Measurements from ENCODE around the gene CORO2B.

CORO2B gene

GRCh38 chr15:68709876-68710275, 131.1 kb downstream of the CORO2B start:
- no peak for DNase-seq

GRCh38 chr15:68710536-68710935, 131.7 kb downstream of the CORO2B start:
- DNase-seq = no peak

DNA sequence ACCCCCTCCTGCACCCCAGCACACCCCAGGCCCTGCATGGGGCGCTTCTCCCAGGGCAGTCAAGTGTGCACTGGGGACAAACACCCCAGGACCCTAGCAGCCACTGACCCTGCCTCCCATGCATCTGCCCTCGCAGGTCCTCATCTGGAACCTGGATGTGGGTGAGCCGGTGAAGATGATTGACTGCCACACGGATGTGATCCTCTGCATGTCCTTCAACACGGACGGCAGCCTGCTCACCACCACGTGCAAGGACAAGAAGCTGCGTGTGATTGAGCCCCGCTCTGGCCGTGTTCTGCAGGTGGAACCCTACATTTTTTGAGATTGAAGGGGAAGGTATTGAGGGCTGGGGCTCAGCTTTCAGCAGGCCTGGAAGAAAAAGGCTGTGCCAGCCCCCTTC, 132.6 kb downstream of the CORO2B start:
- no peak for DNase-seq

- no peak for DNase-seq
Measured at GRCh38 chr15:68712886-68713285, 134.1 kb downstream of the CORO2B start.

- DNase-seq = no peak
Measured at GRCh38 chr15:68713874-68714273, 135.1 kb downstream of the CORO2B start.

GRCh38 chr15:68715111-68715510, 136.3 kb downstream of the CORO2B start:
- no peak for DNase-seq

DNA sequence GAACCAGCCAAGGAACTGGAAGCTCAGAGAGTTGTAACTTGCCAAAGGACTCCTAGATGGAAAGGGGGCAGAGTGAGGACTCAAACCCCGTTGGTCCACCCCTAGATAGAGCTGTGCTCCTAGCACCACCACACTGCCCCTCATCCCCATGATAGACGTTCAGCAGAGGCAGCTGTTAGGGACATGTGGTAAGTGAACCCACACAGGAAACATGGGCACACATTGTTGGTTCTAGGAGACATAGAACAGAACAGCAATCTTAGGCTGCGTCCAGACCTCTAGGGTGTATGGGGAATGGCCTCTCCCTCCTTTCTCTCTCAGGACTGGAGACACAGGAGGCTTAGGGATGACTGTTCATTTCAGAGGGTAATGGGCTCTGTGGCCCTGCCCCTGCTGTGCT, 139.2 kb downstream of the CORO2B start:
- no peak for DNase-seq

GRCh38 chr15:68718468-68718867, 139.7 kb downstream of the CORO2B start:
- DNase-seq = no peak

DNA sequence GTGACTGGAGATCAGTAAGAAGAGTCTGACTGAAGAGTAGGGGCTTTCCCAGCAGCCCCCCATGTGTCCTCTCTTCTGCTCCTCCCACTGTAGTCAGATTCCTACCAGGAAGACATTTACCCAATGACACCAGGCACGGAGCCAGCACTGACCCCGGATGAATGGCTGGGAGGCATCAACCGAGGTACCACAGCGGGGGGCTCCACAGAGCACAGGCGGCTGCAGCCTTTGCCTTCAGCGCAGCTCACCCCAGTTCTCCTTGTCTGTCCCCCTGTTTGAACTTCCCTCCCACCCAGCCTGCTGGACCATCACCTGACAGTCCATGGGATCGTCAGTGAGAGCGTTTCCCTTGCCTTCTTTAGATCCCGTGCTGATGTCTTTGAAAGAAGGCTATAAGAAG, 140.3 kb downstream of the CORO2B start:
- DNase-seq = no peak

DNA sequence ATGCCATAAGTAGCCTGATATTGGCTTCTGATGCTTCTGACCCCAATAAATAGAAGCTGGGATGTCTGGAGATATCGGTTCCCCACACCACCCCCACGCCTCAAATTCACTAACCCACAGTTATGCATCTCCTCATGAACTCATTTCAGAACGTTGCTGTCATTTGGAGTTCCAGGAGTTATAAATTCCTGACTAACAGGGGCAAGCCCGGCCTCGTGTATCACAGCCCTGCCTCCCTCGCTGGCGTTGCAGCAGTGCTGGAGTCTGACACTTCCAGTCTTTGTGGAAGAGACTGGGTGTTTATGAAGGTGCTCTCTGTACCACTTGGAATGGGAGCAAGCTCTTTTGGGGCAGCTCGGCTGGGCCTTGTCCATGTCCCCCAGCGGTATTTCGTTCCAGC, 140.9 kb downstream of the CORO2B start:
- DNase-seq = no peak

- DNase-seq = no peak
Measured at GRCh38 chr15:68721886-68722285, 143.1 kb downstream of the CORO2B start.

DNA sequence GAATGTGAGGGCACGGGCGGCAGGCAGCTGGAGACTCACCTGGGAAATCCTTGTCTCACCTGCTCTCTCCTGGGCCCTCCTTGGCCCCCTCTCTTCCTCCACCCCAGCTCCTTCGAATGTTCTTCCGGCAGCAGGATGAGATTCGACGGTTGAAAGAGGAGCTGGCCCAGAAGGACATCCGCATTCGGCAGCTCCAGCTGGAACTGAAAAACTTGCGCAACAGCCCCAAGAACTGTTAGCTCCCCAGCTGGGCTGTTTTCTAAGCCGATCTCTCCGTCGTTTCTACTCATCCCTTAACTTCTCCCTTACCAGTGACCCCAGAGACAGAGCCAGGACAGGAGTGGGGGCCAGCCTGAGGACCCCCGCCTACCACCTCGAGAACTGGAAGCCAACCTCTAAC, 146.9 kb downstream of the CORO2B start:
- DNase-seq = no peak

- DNase-seq = no peak
Measured at GRCh38 chr15:68726246-68726645, 147.5 kb downstream of the CORO2B start.

- no peak for DNase-seq
Measured at GRCh38 chr15:68729789-68730411, 151.1 kb downstream of the CORO2B start.

DNA sequence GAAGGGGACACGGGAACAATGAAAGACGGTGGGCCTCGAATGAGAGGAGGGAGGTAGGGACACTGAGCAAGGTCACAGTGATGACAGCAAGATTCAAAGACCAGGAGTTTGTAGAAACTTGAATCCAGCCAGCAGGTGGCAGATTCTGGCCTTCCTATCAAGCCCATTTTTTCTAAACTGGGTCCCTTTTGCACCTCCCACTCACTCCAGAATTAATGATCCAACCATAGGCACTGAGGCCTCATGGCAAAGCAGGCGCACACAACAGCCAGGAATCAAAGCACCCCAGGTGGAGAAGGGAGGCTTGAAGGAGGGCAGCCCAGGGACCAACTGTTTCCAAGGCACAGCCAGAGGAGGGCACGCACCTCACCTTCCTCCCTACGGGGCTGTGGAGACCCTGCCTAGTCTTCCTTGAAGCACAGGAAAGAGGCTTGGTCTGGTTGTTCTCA, 151.7 kb downstream of the CORO2B start:
- DNase-seq = peak in 1 of 2 experiments; percentile 10

DNA sequence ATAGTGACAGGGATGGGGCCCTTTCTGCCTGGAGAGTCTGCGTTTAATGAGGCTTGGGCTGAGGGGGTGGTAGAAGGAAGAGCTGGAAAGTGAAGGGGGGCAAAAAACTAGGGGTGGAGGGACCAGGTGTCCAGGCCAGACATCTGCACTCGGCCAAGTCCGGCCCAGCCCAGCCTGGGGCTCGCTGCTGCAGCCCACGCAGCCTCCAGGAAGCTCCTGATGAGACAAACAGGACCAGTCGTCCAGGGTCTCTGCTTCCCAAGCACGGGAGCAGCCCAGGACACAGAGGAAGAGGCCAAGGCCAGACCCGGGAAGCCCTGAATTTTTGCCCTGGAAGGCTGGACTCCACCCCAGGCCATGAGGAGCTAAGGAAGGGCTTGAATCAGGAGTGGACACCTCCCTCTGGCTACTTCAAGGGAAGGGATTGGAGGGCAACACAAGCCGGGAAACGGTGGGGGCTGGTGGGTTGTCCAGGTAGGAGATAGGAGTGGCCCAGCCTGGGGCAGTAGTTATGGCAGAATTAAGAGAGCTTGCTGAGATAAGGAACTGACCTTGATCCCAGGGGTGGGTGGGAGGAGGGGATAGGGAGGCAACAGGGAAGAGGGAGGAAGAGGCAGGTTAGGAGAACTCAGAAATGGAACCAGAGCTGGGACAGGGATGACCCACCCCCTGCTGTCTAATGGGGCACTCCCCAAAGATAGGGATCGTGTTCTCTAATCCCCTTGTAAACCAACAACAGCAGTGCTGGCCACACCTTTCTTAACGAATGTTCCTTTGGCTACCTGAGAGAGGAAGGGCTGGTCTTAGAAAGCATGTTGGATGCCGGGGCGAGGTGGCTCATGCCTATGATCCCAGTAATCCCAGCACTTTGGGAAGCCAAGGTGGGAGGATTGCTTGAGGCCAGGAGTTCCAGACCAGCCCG, 152.4 kb downstream of the CORO2B start:
- no peak for DNase-seq

DNA sequence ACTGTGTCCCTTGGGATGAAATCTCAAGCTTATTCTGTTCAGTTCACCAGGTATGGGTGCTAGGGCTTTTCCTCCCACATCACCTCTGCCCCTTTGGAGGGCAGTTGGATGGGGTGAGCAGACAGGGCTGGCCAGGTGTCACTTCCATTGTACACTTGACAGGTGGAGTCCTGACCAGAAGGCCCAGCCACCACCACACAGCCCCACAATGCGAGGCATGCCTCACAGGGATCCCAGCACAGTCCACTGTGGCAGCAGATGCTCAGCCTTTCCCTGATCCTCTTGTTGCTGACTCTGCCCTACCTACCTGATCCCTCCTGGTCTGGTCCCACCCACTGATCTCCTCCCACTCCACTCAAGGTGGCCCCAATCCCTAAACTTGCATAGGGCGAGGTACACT, 153.7 kb downstream of the CORO2B start:
- no peak for DNase-seq

DNA sequence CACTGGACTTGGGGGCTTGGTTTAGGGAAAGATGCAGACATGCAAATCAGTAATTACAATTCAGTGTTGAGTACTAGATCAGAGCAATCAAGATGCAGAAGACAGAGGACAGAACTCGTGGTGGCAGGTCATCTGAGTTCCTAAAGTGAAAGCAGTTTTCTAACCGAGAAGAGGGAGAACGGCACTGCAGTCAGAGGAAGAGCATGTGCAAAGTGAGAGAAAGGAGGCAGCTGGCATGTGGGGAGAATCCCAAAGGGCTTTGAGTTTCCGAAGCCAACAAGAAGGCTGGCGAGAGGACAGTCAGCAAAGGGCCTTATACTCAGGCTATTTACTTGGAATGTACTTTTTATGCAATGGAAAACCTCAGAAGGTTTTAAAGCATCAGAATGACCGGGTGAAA, 154.9 kb downstream of the CORO2B start:
- DNase-seq = no peak

DNA sequence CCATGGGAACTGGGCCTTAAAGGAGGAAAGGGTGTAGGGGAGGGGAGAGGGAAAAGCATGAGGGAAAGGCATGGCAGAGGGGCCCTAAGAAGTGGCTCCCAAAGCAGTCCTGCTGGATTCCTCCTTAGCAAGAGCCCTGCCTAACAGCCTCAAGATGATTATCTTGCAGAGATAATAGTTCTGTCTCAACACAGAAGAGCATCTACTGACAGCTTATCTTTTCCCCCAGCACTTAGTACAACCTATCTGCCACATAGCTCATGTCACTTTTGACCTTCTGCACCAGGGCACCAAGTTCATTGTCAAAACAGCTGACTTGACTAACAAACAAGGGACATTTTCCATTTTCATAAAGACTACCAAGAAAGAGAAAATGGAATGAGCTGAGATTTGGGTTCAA, 155.6 kb downstream of the CORO2B start:
- no peak for DNase-seq

GRCh38 chr15:68734881-68735280, 156.1 kb downstream of the CORO2B start:
- DNase-seq = no peak

DNA sequence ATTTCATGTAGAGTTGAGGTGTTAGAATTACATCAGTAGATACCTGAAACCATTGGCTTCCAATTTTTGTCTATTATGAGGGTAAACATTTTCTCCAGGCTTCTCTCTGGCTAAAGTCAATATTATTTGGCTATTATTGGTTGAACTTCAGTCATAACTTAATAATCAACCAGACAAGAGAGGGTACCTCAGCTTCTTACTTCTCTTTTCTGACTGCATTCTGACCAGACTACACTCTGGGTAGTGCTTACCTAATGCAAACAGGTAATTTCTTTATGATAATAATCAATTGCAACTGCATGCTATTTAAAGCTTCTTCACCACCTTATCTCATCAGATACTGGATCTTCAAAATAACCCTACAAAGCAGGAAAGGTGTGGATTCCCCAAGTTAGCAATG, 156.8 kb downstream of the CORO2B start:
- DNase-seq = no peak

GRCh38 chr15:68739390-68740080, 160.7 kb downstream of the CORO2B start:
- no peak for DNase-seq

DNA sequence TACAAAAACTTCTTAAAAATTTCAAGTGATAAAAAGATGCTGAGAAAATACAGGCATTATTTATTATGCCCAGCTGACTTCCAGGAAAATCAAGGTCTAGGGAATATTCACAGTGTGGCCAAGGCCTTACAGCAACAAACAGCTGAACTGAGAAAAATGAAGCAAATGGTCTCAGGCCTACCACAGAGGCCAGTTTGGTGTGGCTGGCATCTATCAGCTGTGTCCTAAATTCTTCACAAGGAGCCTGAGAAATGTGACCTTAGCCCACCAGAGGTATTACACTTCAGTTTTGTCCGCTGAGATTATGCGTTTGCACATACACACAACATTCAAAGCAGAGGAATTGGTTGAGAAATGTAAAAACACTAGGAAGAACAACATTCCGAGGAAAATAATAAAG, 164.5 kb downstream of the CORO2B start:
- DNase-seq = no peak

DNA sequence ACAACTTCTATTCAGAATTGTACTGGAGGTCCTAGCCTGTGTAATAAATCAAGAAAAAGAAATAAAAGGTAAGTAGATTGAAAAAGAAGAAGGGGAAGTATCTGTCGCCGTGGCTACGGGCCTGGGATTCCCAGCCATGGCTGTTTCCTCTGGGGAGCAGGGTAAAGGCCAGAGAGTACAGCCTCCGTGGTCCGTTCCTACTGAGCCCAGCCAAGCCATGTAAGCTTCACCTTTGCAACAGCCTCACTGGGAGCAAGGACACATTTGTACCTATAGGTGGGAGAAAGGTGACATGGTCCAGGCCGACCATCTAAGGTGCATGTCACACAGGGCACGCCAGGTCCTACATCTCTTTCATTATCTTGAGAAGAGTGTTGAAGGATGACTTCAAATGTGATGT, 170.6 kb downstream of the CORO2B start:
- DNase-seq = no peak
